Measurements from ENCODE around the gene EFNA4.

DNA sequence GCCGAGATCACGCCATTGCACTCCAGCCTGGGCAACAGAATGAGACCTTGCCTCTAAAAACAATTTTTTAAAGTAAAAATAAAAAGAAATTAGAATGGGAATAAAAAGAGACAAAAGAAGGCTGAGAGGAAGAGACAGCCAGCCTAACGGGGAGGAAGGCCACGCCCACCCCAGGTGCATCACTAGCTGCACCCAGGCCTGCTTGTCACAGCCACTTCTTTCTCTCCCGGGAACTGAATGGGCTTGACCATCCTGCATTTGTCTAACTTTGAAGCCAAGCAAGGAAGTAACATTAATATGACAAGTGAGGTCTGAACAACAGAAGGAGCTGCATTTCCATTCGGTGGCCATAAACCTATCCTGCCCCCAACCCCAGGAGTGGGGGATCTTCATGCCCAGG, 43.3 kb downstream of the EFNA4 start:
- no peak for TF ChIP-seq SP1 (IDR thresholded peaks at IDR 0.05)
- TF ChIP-seq ARNT (IDR thresholded peaks at IDR 0.05), result no peak

Measured in HEK293T (cell line).